ENCODE measurements around the gene ASCL1.

The ASCL1 gene

GRCh38 chr12:102956738-102957327 lies 641 bp upstream of the ASCL1 start:
- no peak for DNase-seq (ENCODE audit: low read depth)
- no peak for TF ChIP-seq CTCF (conservative IDR thresholded peaks at IDR 0.05; ENCODE audit: control insufficient read depth, insufficient read depth, low read depth, low read length)
- H3K4me3 ChIP-seq (ENCODE audit: control insufficient read depth, low read depth, low read length): no peak overlapping the region

- DNase-seq (ENCODE audit: low read depth): peak; percentile 22
- H3K4me3 ChIP-seq (ENCODE audit: control insufficient read depth, low read depth, low read length): no peak overlapping the region
- TF ChIP-seq CTCF (conservative IDR thresholded peaks at IDR 0.05; ENCODE audit: control insufficient read depth, insufficient read depth, low read depth, low read length): no peak
These were observed 777 bp downstream of the ASCL1 start for GRCh38 chr12:102958073-102958829.

GRCh38 chr12:102958830-102959176 lies 1.3 kb downstream of the ASCL1 start:
- no peak overlapping the region for H3K4me3 ChIP-seq (ENCODE audit: control insufficient read depth, low read depth, low read length)
- DNase-seq (ENCODE audit: low read depth): no peak
- no peak for TF ChIP-seq CTCF (conservative IDR thresholded peaks at IDR 0.05; ENCODE audit: control insufficient read depth, insufficient read depth, low read depth, low read length)

GRCh38 chr12:102959391-102959790 lies 1.9 kb downstream of the ASCL1 start:
- no peak for DNase-seq (ENCODE audit: low read depth)
- no peak for TF ChIP-seq CTCF (conservative IDR thresholded peaks at IDR 0.05; ENCODE audit: control insufficient read depth, insufficient read depth, low read depth, low read length)
- no peak overlapping the region for H3K4me3 ChIP-seq (ENCODE audit: control insufficient read depth, low read depth, low read length)

GRCh38 chr12:102960766-102961465 lies 3.4 kb downstream of the ASCL1 start:
- TF ChIP-seq CTCF (conservative IDR thresholded peaks at IDR 0.05; ENCODE audit: control insufficient read depth, insufficient read depth, low read depth, low read length): no peak
- no peak for DNase-seq (ENCODE audit: low read depth)
- no peak overlapping the region for H3K4me3 ChIP-seq (ENCODE audit: control insufficient read depth, low read depth, low read length)

GRCh38 chr12:102961466-102961855 lies 4.0 kb downstream of the ASCL1 start:
- TF ChIP-seq CTCF (conservative IDR thresholded peaks at IDR 0.05; ENCODE audit: control insufficient read depth, insufficient read depth, low read depth, low read length): no peak
- no peak for DNase-seq (ENCODE audit: low read depth)
- no peak overlapping the region for H3K4me3 ChIP-seq (ENCODE audit: control insufficient read depth, low read depth, low read length)

All from fibroblast of mammary gland (primary cell).